Mammary epithelial cell (primary cell): ENCODE measurements around the gene AKT1S1.

ENCODE experiments used
- CTCF ChIP-seq, 2 donors: IDR thresholded peaks in 1 of 2; conservative IDR thresholded peaks in 1 of 2; 2 replicates each; pipeline ENCODE4 v1.5.1; 2011 to 2012; ENCODE audit warnings: inconsistent platforms in 2 of 2, low read length in 2 of 2, mild to moderate bottlenecking in 2 of 2, control low read depth in 1 of 2, low read depth in 1 of 2; ENCODE audit not compliant: insufficient read depth in 1 of 2; ENCODE audit errors: extremely low read depth in 1 of 2
- EZH2 ChIP-seq: IDR thresholded peaks from 2 replicates; pipeline ENCODE4 v1.6.1; 2012; ENCODE audit warnings: low read length, inconsistent platforms, borderline replicate concordance

GRCh38 chr19:49889687-49890348 lies 12.7 kb upstream of the AKT1S1 start:
- TF ChIP-seq CTCF (conservative IDR thresholded peaks at IDR 0.05 in 1 of 2, IDR thresholded peaks at IDR 0.05 in 1 of 2; ENCODE audit: extremely low read depth in 1 of 2, insufficient read depth in 1 of 2, low read depth in 1 of 2, low read length in 2 of 2) (peak; percentile 50 to 57), EZH2 (no peak)
